Stimulated activated CD4-positive, alpha-beta T cell treated with anti-CD3 and anti-CD28 coated beads, Interleukin-4, amount 100 ng/mL, for 1 hour (primary cell): Measurements from ENCODE around the gene NOLC1.
"Not testable (repeated sequence)": the region's sequence is repeated elsewhere in the genome, so short reads cannot be mapped to it uniquely, and the experiment has no call there.

ENCODE experiments used
- DNase-seq: peaks from one replicate; pipeline ENCODE4 v3.0.0-alpha.2; 2020

The NOLC1 gene

GRCh38 chr10:102157224-102157623, 5.0 kb downstream of the NOLC1 start:
- DNase-seq, result no peak

GRCh38 chr10:102159051-102159597, 6.9 kb downstream of the NOLC1 start:
- DNase-seq, result no peak

DNA sequence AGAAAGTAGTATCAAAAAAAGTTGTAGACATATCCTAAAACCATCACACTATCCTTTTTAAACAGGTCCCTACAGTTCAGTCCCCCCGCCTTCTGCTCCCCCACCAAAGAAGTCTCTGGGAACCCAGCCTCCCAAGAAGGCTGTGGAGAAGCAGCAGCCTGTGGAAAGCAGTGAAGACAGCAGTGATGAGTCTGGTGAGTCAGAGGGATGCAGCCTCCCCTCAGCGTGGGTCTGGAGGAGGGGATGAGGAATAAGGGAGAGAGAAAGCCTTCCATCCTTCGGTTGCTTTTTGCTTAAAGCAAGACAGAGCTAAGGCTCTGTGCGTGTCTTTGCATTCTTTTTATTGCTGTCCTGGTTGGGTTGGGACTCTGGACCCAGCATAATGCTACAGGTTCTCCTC, 7.6 kb downstream of the NOLC1 start:
- no peak for DNase-seq

DNA sequence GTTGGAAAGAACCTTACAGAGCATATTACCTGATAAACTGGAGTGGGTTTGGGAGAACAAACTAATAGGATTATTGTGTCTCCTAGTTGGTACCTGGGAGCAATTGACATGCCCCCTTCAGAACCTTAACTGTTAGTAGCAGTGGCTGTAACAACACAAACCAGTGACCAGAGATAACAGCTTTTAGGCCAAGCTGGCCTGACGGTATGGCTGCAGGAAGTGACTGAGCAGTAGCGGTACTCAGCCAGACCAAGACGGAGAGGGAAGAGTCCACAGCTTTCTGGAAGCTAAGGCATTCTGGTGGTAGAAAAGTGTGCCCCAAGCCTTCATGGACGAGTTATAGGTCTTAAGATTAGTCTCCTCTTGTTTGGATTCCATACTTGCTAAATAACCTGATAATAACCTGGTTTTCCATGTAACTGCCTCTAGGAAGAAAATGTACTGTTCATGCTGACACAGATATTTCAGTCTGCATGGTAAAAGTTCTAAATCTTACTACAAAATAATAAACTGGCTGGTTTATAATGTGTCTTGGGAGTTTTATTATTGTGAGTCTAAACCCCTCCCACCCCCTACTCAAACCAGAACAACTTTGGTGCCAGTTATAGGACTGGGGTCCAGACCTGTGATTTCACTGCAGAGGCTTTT, 11.3 kb downstream of the NOLC1 start:
- no peak for DNase-seq

DNA sequence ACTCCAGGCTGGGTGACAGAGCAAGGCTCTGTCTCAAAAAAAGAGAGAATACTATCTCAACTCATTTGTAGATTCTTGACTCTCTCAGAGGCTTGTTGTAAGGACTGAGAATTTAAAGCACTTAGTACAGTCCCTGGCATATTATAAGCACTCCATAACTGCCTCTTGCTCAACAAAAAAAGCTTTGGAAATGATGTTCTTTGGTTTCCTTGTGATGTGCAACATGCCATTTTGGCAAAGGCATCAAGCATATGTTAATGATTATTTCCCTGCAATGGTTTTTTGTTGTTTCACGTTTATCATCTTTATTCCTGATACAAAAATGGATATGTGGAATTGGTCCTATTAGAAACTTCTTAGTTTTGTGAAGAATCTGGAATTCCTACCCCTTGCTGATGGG, 15.7 kb downstream of the NOLC1 start:
- no peak for DNase-seq

DNA sequence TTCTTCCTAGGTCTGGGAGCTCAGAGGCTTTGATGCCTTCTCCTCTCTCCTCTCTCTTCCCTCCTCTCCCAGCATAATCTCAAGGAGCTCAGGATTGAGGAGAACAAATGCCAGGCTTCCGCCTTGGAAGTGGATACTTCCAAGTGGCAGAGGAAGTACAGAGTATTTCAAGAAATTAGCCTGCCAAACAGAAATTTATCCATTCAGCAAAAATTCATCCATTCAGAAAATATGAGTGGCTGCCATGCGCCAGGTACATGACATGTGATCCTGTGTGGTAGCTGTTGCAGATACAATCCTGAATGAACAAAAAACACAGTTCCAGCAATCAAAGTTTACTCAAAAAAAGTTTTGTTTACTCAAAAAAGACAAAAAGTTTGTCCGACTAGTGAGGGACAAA, 18.4 kb downstream of the NOLC1 start:
- DNase-seq, result no peak

DNA sequence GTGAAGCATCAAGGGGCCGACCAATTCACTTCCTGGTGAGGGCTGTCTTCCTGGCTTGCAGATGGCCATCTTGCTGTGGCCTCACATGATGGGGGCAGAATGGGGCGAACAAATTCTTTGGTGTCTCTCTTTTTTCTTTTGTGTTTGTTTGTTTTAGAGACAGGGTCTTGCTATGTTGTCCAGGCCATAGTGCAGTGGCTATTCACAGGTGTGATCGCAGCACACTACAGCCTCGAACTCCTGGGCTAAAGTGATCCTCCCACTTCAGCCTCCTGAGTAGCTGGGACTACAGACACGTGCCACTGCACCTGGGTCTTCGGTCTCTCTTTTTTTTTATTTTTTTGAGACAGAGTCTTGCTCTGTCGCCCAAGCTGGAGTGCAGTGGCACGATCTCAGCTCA, 20.1 kb downstream of the NOLC1 start:
- DNase-seq, result no peak

DNA sequence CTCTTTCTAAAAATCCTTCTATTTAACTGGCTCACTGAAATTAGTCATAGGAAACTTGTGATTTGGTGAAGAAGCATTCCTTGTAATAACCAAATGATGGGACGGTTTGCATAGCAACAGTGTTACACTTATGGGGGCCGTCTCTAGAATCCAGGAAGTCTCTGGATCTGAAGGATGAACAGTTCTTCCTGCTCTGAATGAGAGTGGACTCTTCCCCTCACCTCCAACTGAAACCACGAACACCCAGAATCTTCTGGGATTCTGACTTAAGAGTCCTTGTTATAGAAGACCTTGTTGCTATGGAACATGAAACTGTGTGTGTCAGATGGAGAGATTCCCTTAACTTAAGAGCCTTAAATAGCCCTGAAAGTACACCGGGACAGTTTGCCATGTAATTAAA, 23.2 kb downstream of the NOLC1 start:
- DNase-seq, result no peak

GRCh38 chr10:102184606-102185005, 32.4 kb downstream of the NOLC1 start:
- DNase-seq, result no peak

- no peak for DNase-seq
These were observed 33.1 kb downstream of the NOLC1 start for GRCh38 chr10:102185272-102185671.

- DNase-seq, result no peak
These were observed 33.8 kb downstream of the NOLC1 start for GRCh38 chr10:102185811-102186527.

- no peak for DNase-seq
These were observed 36.2 kb downstream of the NOLC1 start for GRCh38 chr10:102188298-102188940.

DNA sequence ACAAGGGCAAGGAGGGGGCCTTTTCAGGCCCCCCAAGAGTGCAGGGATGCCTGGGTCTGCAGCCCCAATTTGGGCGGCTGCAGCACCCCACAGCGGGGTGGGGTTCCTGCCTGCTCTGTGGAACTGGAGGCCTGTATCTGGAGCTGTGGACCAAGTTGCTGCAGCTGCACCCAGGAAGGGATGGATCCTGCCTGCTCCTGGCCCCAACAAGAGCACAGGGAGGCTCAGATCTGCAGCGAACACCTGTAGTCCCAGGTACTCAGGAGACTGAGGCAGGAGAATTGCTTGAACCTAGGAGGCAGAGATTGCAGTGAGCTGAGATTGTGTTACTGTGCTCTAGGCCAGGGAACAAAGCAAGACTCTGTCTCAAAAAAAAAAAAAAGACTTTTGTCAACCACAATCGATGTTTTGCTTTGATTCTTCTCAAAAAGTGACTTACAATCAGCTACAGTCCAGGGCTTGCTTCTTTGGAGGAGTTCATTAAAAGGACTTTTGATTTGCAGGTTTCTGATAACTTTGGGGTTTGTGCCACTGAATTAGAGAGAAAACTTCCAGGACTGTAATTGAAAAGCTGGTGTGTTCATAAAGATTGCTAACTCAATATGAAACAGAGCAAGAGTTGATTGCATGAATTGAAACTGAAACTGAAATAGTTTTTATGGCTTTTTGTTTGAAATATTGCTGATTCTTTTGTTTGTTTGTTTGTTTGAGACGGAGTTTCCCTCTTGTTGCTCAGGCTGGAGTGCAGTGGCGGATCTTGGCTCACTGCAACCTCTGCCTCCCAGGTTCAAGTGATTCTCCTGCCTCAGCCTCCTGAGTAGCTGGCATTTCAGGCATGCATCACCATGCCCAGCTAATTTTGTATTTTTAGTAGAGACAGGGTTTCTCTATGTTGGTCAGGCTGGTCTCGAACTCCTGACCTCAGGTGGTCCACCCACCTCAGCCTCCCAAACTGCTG, 37.0 kb downstream of the NOLC1 start:
- not testable (repeated sequence) for DNase-seq

DNA sequence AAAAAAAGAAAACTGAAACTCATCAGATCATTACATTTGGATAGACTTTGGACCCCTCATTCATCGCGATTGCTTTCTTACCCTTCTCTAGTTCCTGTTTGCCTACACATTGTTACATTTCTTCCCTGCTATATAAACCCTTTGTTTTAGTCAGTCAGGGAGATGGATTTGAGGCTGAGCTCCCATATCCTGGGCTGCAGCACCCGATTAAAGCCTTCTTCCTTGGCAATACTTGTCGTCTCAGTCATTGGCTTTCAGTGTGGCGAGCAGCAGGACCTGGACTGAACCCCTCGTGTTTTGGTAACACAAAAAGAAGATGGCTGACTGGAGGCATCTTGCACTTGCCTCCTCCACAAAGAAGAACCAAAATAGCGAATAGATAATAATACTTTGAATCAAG, 39.8 kb downstream of the NOLC1 start:
- no peak for DNase-seq

GRCh38 chr10:102195296-102195870, 43.2 kb downstream of the NOLC1 start:
- no peak for DNase-seq

DNA sequence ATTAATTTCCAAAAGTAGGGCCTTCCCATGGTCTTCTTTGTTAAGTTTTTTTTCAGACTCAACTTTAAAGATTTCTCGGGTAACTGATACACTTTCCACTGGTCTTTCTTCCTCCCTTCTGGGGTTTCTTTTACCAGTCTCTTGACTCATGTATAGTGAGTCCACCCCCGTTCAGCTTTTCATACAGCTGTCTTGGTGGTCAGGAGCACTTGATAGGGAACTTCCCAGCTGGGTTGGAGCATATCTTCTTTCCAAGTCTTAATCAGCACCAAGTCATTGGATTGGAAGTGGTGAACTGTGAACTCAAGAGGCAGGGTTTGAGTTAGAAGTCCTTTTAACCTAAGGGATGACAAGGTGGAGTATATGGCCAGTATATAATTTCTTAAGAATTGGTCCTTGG, 44.7 kb downstream of the NOLC1 start:
- DNase-seq, result no peak

- DNase-seq, result no peak
These were observed 45.8 kb downstream of the NOLC1 start for GRCh38 chr10:102198027-102198426.

DNA sequence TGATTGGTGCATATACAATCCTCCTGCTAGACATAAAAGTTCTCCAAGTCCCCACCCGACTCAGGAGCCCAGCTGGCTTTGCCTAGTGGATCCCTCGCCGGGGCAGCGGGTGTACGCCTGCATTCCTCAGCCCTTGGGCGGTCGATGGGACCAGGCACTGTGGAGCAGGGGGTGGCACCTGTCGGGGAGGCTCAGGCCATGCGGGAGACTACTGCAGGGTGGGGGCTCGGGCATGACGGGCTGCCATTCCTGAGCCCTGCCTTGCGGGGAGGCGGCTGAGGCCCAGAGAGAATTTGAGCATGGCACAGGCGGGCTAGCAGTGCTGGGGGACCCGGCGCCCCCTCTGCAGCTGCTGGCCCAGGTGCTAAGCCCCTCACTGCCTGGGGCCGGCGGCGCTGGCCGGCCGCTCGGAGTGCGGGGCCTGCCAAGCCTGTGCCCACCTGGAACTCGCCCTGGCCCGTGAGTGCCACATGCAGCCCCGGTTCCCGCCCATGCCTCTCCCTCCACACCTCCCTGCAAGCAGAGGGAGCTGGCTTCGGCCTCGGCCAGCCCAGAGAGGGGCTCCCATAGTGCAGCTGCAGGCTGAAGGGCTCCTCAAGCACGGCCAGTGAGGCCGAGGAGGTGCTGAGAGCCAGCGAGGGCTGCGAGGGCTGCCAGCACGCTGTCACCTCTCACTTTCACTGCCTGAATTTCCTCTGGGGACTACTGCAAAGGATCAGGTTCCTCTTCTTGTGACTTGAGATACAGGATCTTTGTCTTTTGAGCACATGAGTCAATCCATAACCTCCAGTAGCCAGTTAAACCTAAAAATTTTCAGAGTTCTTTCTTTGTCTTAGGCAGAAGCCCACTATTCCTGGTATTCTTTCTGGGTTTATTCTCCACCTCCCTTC, 48.8 kb downstream of the NOLC1 start:
- DNase-seq, result no peak

- no peak for DNase-seq
These were observed 50.2 kb downstream of the NOLC1 start for GRCh38 chr10:102202386-102202785.

GRCh38 chr10:102208311-102209035, 56.3 kb downstream of the NOLC1 start:
- DNase-seq, result no peak
